DMS 273 treated with DMSO at 0.1 percent for 48 hours (cell line): ENCODE measurements around the gene CALM3.

Experiments used
- DNase-seq: peaks from one replicate; lab custom pipeline; 2025; lab: John Stamatoyannopoulos, UW

CALM3 gene

DNA sequence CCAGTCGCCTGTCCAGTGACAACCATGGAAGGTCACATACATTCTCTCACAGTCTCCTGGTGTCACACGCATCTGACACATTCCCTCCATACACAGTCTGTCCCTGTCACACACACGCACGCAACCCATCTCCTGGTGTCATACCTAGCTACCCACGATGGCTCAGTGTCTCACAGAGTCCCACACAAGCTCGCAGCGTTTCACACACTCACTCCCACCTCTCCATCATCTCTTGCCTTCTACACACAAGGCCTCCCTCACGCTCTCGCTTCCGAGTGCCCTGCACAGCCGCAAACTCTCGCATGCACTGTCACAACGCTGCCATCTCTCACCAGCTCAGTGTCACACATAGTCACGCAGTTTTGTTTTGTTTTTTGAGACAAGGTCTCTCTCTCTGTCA, 36.1 kb downstream of the CALM3 start:
- DNase-seq: no peak

- no peak for DNase-seq
Observed at GRCh38 chr19:46639358-46640182, 38.4 kb downstream of the CALM3 start.

DNA sequence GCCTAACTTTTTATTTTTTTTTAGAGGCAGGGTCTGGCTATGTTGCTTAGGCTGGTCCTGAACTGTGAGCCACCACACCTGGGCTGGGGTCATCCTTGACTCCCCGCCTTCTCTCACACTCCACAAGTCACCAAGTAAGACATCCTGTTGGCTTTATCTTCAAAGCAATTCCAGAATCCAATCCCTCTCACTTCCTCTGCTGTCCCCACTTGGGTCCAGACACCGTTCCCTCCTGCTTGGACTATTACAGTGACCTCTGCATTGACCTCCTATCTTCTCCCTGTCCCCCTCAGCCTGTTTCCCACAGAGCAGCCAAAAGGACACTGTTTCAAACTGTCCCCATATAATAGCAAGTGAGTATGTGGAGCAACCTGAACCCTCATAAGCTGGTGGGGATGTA, 39.5 kb downstream of the CALM3 start:
- no peak for DNase-seq

DNA sequence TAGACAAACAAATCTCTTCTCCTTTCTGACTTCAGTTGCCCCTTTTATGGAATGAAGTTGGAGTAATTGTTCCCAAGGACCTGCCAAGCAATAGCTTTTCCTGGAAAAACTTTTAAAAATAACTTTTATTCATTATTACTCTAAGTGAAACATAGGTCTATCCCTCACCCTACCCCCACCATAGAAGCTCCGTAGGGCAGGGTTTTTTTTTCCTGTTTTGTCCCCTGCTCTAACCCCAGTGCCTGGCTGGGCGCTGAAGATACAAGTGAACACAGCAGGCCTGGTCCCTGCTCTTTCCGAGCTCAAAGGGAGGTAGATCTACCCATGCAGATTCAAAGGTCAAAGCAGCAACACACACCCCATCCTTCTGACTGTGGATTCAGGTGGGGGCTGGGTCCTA, 43.6 kb downstream of the CALM3 start:
- no peak for DNase-seq

GRCh38 chr19:46646402-46646801, 45.3 kb downstream of the CALM3 start:
- DNase-seq: no peak

- DNase-seq: no peak
Observed at GRCh38 chr19:46648060-46648960, 47.2 kb downstream of the CALM3 start.

GRCh38 chr19:46648961-46649960, 48.1 kb downstream of the CALM3 start:
- no peak for DNase-seq

- DNase-seq: no peak
Observed at GRCh38 chr19:46650445-46650844, 49.3 kb downstream of the CALM3 start.

DNA sequence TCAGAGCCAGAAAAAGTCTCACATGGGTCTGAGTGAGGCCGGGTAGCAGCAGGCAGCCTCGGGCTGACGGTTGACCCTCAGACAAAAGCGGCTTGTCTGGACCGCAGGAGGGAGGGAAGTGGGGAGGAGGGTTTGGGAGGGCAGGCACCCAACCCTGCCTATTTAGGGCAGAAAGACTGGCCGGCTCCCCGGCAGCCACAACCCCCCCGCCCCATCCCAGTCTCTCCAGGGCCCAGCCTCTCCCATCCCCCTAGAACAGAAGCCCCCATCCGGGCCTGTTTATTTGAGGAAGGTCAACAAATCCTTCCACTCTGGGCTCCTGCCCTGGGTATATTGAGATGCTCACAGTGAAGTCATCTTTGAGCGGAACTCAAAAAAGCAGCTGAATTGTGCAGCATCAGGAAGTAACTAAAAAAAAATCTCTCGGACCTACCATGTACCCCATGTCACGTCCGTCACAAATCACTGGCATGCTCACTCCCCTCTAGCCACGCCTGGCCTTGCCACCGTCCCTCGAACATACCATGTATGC, 53.6 kb downstream of the CALM3 start:
- DNase-seq: no peak

- DNase-seq: no peak
Observed at GRCh38 chr19:46656541-46656940, 55.4 kb downstream of the CALM3 start.

GRCh38 chr19:46659151-46660007, 58.2 kb downstream of the CALM3 start:
- DNase-seq: no peak

GRCh38 chr19:46660008-46660517, 58.9 kb downstream of the CALM3 start:
- DNase-seq: no peak
